ENCODE data around the gene ELN.
"Not testable (repeated sequence)": the region's sequence is repeated elsewhere in the genome, so short reads cannot be mapped to it uniquely, and the experiment has no call there.

ELN gene

DNA sequence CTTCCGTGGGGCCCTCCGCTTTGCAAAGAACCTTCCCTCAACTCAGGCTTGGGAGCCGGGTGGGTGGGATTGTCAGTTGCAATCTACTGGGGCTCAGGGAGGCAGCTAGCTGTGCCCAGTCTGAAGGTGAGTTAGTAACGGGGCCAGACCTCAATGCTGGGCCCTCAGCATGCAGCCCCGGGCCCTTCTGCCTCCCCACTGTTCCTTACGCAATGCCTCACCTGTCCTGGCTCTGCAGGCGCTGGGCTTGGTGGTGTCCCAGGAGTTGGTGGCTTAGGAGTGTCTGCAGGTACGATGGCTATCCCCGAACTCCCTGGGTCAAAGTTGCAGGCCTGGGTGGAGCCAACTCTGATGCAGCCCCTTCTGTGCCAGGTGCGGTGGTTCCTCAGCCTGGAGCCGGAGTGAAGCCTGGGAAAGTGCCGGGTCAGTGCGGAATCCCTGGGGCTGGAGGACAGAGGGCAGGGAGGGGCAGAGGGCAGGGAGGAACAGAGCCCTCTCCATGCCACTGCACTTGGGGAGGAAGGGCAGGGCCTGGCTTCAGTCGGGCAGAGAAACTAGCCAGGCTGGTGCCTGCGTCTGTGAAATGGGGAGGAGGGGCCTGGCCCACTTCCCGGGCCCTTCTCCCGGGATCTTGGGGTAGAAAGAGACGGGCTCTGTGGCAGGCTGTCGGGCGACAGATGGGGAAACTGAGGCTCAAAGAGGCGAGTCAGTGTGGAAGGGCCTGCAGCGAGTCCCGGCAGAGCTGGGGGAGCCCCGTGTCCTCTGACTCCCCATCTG lies 15.0 kb downstream of the ELN start:
- no peak for DNase-seq (ENCODE audit: low spot score)

DNA sequence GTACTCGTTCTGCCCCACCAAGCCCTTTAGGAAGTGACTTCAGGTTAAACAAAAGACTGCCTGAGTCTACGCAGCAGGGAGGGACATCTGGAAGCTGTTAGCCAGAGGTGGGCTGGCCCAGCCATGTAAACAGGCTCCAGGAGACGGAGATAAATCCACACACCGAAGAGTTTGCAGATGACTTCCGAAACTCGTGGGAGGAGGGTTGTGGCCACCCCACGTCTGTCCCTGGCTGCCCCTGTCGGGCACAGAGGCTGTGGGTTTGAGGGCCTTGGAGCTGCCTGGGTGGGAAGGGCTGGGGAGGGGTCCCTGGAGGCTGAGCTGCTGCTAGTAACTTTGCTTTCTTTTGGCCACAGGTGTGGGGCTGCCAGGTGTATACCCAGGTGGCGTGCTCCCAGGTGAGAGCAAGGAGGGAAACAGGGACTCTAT lies 15.6 kb downstream of the ELN start:
- DNase-seq (ENCODE audit: low spot score): no peak

GRCh38 chr7:74044366-74045350 lies 16.7 kb downstream of the ELN start:
- no peak for DNase-seq (ENCODE audit: low spot score)

- not testable (repeated sequence) for DNase-seq (ENCODE audit: low spot score)
These were observed 18.6 kb downstream of the ELN start for GRCh38 chr7:74046581-74046980.

- no peak for DNase-seq (ENCODE audit: low spot score)
These were observed 19.9 kb downstream of the ELN start for GRCh38 chr7:74047804-74048380.

DNA sequence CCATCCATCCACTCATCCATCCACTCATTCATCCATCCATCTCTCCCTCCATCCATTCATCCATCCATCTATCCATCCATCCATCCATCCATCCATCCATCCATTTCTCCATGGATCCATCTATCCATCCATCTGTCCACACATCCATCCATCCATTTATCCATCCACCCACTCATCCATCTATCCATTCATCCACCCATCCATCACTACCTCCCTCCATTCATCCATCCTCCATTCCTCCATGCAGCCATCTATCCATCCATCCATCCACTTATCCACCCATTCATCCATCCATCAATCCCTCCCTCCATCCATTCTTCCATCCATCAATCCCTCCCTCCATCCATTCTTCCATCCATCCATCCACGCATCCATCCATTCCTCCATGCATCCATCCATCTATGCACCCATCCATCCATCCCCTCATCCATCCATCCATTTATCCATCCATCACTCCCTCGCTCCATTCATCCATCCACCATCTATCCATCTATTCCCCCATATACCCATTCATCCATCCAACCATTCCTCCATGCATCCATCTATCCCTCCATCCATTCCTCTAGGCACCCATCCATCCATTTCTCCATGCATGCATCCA lies 21.1 kb downstream of the ELN start:
- DNase-seq (ENCODE audit: low spot score): no peak

- DNase-seq (ENCODE audit: low spot score): no peak
These were observed 22.2 kb downstream of the ELN start for GRCh38 chr7:74049997-74050798.

- no peak for DNase-seq (ENCODE audit: low spot score)
These were observed 23.2 kb downstream of the ELN start for GRCh38 chr7:74051193-74051592.

GRCh38 chr7:74051629-74052410 lies 23.8 kb downstream of the ELN start:
- DNase-seq (ENCODE audit: low spot score): no peak

GRCh38 chr7:74052628-74053027 lies 24.7 kb downstream of the ELN start:
- no peak for DNase-seq (ENCODE audit: low spot score)

DNA sequence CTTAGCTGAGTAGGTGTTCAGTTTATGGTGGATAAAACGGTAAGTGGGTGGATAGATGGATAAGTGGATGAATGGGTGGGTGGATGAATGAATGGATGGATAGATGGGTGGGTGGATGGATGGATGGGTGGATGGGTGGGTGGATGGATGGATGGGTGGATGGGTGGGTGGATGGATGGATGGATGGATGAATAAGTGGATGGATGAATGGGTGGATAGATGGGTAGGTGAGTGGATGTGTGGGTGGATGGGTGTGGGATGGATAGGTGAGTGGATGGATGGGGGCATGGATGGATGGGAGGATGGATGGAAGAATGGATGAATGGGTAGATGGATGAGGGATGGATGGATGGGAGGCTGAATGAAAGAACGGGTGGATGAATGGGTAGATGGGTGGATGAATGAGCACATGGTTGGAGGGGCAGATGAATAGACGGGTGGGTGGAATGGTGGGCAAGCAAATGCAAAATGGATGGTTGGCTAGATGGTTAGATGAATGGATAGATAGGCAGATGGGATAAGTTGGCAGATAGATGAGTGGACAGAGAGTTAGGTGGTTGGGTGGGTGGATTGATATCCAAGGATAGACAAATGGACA lies 25.7 kb downstream of the ELN start:
- DNase-seq (ENCODE audit: low spot score): no peak

DNA sequence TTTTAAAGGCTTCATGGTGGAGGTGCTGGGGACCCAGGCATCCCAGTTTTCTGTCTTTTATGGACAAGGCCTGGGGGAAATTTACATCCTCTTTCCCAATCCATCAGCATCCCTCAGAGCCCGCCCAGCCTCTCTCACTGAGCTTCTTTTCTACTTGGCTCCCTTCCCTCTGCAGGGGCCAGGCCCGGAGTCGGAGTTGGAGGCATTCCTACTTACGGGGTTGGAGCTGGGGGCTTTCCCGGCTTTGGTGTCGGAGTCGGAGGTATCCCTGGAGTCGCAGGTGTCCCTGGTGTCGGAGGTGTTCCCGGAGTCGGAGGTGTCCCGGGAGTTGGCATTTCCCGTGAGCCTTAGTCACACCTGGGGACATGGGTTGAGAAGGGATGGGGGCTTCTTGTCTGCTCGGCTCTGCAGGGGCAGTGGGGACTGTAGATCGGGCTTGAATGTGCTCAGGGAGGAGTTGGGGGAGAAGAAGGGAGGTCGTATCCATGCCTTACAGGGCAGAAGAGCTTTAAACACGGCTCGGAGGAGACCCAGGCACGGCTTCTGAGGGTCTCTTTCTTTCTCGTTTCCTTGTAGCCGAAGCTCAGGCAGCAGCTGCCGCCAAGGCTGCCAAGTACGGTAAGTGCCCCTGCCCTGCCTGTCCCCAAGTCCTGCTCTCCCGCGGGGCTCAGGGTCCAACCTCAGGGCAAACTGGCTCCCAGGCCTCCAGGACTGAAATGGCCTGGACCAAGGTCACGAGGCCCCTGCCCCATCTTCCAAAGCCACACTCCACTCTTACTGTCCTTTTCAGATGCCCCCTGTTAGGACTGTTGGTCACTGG lies 28.3 kb downstream of the ELN start:
- no peak for DNase-seq (ENCODE audit: low spot score)

DNA sequence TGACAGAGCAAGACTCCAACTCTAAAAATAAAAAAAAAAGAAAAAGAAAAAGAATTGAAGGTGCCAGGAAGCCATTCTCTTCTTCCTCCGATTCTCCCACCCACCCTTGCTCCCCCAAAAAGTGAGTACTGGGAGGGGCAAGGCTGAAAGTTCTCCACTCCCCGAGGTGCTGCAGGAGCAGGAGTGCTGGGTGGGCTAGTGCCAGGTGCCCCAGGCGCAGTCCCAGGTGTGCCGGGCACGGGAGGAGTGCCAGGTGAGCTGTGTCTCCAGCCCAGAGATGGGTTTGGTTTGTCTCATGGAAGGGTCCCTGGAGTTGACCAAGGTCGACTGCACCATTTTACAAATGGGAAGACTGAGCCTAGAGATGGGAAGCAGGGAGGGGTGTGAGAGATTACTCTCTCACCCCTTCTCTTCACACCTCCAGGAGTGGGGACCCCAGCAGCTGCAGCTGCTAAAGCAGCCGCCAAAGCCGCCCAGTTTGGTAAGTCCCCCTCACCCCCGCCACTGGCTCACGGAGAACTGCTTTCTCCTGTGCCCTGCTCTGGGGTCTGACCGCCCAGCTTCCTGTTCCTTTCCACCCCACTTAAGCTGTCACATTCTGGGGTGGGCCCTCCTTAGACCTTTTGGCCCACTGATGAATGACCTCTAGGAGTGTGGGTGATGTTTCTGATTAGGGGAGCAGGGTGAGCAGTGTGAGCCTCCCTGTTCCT lies 29.4 kb downstream of the ELN start:
- DNase-seq (ENCODE audit: low spot score): peak; percentile 6

- no peak for DNase-seq (ENCODE audit: low spot score)
These were observed 30.0 kb downstream of the ELN start for GRCh38 chr7:74057987-74058386.

GRCh38 chr7:74058486-74058885 lies 30.5 kb downstream of the ELN start:
- no peak for DNase-seq (ENCODE audit: low spot score)

- DNase-seq (ENCODE audit: low spot score): no peak
These were observed 31.1 kb downstream of the ELN start for GRCh38 chr7:74059037-74059436.

GRCh38 chr7:74059681-74060588 lies 32.0 kb downstream of the ELN start:
- peak; percentile 9 for DNase-seq (ENCODE audit: low spot score)

Measured in AG20443 (cell line).